SK-N-DZ (cell line): ENCODE results near the gene NYAP2.

Source experiments
- DNase-seq: peaks from one replicate; pipeline ENCODE4 v3.0.0-alpha.2; 2015; ENCODE audit warnings: low spot score

The NYAP2 gene

DNA sequence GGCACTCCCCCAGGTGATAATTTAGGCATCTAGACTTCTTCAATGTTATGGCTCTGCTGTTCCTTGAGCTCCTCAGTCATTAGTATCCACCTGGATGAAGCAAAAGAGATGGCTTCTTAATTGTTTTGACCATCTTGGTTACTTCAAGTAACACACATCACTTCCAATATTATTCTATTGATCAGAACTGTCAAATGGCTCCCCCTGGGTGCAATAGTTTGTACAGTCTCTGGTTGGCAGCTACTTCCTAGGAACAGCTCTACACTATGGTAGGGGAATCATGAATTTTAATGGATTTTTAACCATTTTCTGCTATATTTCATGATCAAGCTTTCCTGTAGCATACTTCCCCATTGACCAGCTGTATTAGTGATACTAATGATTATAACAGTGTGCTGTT lies 157.0 kb downstream of the NYAP2 start:
- DNase-seq: no peak

DNA sequence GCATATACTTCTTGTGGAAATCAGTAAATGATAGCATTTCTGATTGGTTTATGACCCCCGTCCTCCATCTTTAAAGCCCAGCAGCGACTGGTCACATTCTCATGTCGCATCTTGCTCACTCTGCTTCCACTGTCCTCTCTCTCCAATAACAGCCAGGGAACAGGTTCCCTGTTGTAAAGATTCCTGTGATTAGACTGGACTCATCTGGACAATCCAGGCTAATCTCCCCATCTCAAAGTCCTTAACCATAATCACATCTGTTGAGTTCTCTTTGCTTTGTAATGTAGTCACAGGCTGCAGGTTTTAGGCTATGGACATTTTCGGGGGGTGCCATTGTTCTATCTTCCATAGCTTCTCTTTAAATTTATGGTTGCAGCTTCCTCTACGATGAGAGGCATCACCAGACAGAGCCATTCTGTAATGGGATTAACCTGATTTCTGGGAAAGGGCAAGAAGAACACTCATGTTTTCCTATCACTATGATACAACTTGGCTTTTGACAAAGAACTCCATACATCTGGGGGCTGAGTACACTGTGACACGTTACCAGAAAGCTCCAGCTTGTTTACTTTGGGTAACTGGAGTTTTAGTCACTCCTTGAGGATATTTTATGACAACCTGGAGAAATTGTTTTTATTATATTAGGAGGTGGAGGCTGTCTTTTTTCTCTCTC lies 159.0 kb downstream of the NYAP2 start:
- DNase-seq: peak; percentile 87

DNA sequence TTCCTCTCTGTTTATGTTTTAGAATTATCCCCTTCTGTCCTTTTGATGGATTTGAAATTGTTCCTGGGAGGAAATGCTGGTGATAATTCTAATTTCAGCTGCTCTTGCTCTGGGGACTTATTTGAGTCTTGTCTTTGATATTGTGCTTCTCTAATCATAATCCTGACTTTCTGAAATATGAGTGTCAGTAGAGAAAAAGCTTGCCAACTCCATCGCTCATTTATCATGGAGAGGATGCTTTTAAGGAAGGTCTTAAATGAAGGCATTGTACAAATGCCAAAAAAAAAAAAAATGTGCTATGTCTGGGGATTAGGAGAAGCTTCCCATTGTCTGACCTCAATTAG lies 159.5 kb downstream of the NYAP2 start:
- DNase-seq: no peak

DNA sequence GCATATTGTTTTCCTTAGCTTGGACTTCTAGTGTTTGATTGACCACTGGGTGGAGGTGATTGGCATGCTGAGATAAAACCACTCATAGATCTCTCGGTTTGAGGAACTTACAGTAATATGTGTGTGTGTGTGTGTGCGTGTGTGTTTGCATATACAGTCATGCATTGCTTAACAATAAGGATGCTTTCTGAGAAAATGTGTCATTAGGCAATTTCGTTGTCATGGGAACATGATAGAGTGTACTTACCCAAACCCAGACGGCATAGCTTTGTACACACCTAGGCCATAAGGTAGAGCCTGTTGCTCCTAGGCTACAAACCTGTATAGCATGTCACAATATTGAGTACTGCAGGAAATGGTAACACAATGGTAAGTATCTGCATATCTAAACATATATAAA lies 167.3 kb downstream of the NYAP2 start:
- DNase-seq: no peak

DNA sequence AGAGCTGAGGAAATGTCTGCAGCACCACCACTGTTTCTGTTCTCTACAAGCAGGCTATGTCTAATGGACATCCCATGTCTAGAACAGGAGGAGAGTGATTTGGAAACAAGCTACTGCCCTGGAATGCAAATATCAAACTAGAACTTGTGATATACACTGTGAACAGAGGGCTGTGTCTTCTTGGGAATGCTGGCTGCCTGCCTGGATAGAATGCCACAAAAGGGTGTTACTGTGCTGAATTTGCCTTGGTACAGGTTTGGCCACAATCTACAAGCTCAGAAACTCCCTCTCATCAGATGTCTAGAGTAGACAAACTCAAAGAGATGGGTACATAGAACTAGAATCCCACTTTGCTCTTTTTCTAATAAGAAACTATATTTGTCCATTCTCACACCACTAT lies 170.5 kb downstream of the NYAP2 start:
- DNase-seq: no peak

DNA sequence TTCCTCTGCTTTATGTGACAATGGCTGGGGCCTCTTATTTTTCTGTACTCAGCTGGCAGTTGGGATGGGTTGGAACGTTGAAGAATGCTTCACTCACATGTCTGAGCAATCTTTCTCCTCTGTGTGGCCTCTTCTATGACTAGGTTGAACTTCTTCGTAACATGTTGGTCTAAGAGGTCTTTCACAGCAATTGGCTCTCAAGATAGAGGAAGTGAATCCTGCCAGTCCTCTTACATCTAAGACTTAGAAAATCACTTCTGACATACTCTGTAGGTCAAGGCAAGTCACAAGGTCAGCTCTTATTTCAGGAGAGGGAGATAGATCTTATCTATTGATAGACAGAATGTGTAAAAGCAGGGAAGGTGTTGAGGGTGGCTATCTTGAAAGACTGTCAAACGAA lies 174.1 kb downstream of the NYAP2 start:
- DNase-seq: no peak

DNA sequence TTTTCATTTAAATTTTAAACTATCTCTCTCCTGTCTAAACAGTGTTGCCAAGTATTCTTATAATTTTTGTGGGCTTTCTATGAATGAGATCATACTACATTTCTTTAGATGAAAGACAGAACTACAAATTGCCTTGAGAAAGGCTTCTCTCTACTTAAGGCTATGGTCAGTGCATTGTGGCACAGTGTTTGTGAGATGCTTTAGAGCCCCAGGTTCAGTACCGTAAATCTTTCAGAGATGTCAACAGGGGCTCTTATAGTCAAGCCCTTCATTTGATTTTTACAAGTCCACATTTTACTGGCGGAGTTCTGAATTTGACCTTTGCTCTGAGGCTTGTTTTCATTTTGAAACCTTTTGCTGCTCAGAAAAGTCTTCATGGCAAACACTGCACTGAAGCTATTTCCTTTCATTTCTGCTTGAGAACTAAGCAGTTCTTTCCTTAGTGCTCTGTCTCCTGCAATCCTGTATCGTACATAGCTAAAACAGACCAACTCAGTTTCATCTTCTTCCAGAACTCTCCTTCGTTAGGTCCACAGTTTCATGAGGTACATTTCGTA lies 175.2 kb downstream of the NYAP2 start:
- DNase-seq: no peak

DNA sequence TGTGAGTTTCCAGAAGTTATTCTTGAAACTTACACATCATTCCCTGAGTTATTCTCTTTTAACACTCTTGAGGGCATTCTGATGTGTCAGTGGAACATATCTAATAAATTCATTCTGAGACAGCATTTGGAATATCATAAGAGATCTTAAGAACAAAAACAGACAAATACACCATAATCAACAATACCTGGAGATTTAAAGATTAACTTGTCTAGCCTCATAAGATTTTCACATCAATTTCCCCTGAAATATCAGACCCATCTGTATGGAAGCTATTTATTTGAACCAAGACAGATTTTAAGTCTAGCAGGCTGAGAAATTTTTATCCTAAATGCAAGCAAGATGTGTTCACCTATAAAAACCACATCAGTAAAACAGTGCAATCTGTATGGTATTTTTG lies 181.6 kb downstream of the NYAP2 start:
- peak; percentile 78 for DNase-seq

DNA sequence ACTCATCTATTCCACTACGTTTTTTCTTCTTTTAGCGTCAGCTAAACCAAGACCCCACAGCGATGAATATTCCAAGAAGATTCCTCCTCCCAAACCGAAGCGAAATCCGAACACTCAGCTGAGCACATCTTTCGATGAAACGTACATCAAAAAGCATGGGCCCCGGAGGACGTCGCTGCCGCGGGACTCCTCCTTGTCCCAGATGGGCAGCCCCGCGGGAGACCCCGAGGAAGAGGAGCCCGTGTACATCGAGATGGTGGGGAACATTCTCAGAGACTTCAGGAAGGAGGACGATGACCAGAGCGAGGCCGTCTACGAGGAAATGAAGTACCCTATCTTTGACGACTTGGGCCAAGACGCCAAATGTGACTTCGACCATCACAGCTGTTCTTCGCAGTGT lies 182.4 kb downstream of the NYAP2 start:
- DNase-seq: no peak

DNA sequence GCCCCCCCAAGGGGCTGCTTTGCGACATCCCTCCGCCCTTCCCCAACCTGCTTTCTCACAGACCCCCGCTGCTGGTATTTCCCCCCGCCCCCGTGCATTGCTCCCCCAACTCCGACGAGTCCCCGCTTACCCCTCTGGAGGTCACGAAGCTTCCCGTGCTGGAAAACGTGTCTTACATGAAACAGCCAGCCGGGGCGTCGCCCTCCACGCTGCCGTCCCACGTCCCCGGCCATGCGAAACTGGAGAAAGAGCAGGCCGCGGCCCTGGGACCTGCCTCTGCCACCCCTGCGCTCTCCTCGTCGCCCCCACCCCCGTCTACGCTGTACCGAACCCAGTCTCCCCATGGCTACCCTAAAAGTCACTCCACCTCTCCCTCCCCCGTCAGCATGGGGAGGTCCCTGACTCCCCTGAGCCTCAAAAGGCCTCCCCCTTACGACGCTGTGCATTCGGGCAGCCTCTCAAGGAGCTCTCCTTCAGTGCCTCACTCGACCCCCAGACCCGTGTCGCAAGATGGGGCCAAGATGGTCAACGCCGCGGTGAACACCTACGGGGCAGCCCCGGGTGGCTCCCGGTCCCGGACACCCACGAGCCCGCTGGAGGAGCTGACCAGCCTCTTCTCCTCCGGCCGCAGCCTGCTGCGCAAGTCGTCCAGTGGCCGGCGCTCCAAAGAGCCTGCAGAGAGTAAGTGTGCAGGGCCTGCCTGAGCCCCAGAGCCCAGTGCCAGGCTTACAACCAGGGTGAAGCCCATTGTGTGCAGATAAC lies 183.0 kb downstream of the NYAP2 start:
- no peak for DNase-seq

DNA sequence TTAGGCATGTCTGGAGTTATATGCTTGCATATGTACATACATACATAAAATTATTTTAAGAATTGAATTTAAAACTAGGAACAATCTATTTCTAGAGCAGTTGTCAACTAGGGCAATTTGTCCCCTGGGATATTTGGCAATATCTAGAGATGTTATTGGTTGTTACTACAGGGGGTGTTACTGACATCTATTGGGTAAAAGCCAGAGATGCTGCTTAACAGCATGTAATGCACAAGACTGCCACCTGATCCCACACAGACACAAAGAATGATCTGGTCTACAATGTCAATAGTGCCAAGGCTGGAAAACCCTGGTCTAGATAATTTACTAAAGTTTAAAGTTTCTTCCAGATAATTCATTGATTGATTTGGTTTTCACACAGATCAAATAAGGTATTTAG lies 185.3 kb downstream of the NYAP2 start:
- DNase-seq: peak; percentile 32

DNA sequence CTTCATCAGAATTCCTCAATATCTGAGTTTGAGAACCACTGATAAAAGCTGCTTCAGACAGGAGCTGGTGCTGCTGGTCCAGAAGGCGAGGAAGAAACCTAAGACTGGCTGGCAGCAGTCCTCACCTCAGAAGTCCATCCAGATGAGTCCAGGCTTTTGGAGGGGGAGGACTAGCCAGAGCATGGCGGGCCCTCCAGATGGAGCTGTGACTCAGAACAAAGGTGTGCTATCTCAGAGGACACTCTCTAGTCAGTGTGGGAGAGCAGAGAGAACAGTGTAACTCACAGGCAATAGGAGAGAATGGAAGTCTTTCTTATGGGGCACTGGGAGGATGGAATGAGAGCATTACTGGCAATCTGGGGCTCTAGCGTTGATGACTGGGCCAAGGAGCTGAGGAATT lies 191.4 kb downstream of the NYAP2 start:
- no peak for DNase-seq

DNA sequence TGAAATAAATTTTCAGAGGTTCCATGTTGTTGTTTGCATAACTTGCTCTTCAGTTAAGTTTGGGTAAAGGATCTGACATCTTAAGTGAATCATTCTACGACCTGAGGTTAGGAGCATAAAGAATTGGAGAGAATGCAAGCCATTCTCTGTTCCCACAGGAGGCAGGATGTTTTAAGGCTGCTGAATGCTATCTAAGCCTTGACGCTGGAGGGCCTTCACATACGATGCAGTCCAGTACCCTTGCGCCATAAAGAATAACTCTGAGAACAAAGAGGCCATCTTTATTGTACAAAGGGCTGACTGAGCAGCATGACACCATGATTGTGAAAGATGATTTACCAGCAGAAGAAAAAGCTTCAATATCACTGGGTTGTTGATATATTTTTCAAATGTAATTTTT lies 198.4 kb downstream of the NYAP2 start:
- DNase-seq: no peak

DNA sequence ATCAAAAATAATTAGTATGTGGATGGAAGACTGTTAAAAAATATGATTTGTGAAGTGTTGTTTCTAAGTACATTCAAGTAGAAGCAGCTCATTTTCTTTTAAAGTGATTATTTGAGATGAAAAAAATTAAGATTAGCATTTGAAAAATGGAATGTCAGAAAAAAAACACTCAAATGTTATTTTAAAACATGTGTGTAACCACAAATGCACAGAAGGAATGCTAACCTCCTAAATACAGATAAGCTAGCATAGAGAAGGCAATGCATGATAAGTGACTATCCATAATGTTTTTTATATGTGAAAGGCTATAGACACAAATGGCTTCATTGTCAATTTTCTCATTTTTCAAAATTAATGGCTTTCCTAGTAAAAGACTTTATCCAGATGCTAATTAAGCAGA lies 198.9 kb downstream of the NYAP2 start:
- DNase-seq: no peak

DNA sequence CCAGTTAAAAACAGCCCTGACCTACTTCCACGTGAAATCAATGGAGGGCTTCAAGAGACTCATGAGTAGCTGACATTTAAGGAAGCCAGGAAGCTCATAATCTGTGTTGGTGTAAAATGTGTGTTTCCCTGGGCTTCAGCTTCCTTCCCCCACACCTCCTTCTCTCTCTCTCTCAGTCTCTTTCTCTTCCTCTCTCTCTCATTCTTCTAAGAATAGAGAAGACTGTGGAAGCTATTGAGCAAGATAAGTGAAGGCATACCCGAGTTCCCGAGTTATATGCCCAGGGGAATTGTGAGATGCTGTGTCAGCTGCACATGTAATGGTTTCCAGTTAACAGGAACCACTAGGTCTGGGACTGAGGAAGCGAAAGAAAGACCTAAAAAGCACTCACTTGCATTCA lies 199.4 kb downstream of the NYAP2 start:
- DNase-seq: no peak

DNA sequence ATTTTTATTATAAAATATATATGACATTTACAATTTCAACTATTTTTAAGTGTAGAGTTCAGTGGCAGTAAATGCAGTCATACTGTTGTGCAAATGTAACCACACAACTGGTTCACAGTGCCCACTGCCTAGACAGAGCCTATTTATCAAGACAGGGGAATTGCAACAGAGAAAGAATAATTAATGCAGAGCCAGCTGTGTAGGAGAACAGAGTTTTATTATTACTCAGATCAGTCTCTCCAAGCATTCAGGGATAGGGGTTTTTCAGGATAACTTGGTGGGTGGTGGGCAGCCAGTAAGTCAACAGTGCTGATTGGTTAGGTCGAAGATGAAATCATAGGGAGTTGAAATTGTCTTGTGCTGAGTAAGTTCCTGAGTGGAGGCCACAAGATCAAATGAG lies 200.3 kb downstream of the NYAP2 start:
- DNase-seq: no peak

DNA sequence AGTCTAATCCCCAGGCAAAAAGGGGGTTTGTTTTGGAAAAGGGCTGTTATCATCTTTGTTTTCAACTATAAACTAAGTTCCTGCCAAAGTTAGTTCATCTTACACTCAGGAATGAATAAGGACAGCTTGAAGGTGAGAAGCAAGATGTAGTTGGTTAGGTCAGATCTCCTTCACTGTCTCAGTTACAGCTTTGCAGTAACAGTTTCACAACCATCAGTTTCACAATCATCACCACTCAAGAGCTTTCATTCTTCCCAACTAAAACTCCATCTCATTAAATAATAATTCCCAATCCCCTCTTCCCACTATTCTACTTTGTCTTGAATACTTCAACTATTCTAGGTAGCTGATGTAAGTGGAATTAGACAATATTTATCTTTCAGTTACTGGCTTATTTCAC lies 200.9 kb downstream of the NYAP2 start:
- no peak for DNase-seq

DNA sequence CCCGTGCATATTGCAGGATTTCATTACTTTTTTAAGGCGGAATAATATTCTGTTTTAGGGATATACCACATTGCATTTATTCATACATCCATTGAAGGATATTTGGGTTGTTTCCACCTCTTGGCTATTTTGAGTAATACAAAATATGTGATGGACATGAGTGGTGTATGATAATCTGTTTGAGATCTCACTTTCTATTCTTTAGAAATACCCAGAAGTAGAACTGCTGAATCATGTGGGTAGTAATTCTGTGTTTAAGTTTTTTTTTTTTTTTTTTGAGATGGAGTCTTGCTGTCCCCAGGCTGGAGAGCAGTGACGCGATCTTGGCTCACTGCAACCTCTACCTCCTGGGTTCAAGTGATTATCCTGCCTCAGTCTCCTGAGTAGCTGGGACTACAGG lies 201.4 kb downstream of the NYAP2 start:
- DNase-seq: no peak

DNA sequence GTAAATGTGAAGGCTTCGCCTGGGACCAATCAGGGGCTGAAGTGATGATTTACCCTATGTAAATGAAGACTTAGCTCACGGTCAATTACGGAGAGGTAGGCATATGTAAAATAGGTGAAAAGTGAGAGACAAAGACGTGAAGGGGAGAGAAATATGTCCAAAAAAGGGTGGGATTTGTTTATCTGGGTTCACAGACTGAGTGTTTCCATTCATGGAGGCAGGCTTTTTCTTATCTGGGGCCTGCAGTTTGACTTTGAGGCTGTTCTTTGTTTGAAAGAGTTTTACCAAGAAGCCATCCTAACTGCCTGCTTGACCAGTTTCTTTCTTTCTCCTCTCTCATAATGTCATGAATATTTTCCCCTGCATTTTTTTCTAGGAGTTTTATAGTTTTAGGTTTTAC lies 202.7 kb downstream of the NYAP2 start:
- no peak for DNase-seq

DNA sequence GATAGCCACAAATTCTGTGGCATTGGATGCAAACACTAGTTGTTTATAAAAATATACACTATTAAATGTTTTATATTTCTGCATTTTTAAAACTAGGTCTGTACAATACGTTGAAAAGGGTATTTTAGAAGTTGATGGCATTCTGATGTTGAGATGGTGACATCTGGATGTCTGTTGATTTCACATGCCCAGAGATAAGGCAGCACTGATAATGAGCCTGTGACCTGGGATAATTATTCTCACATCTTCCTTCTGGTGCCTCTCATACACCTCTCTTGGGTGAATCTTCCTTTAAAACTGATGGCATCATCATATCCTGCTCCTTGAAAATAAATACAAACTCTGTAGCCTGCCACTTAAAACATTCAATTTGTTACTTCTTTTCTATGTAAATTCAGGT lies 208.6 kb downstream of the NYAP2 start:
- no peak for DNase-seq

DNA sequence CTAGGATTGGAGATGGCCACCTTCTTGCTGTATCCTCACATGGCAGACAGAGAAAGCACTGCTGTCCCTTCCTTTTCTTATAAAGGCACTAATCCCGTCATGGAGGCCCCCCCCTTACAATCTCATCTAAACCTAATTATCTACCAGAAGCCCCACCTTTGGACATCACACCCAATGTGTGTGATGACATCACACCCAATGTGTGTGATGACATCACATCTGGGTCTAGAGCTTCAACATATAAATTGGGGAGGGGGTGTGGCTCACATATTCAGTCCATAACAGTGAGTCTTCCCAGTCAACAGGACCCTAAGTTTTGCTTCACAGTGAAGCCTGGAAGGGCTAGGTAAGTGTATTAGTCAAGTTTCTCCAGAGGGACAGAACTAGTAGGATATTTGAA lies 213.1 kb downstream of the NYAP2 start:
- no peak for DNase-seq

DNA sequence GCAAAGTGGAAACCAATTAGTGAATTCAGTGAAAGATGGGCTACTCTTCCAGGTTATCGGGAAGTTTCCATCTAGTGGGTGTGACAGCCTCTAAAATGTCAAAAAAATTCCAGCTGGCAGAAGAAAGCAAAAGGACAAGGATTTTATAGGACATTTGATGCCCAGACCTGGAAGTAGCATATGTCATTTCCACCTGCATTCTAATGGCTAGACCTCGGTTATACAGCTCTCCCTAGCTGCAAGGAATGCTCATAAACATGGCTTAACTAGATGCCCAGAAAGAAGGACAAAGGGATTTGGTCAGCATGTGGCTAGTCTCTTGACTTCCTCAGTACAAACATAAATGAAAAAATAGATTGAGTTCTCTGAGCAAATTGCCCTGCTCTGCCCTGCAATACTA lies 215.4 kb downstream of the NYAP2 start:
- DNase-seq: no peak

DNA sequence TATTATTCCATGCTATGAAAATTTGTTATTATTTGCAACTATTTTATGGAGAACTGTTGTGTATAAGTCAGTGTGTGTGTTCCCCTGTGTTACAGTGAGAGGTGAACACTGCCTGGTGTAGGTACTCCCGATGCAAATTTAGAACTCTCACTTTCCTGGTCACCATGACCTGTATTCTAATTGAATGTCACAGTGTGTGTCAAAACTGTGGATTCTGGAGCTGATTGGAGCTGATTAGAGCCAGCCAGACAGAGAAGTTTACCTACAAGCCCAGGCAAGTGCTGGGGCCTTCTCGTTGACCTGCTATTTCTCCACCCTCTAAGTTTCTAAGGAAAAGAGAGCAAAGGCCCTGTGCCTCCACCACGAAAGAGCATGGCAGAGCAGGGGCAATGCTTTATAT lies 216.0 kb downstream of the NYAP2 start:
- DNase-seq: no peak
